ENCODE measurements around the gene SDHC.

SDHC gene

DNA sequence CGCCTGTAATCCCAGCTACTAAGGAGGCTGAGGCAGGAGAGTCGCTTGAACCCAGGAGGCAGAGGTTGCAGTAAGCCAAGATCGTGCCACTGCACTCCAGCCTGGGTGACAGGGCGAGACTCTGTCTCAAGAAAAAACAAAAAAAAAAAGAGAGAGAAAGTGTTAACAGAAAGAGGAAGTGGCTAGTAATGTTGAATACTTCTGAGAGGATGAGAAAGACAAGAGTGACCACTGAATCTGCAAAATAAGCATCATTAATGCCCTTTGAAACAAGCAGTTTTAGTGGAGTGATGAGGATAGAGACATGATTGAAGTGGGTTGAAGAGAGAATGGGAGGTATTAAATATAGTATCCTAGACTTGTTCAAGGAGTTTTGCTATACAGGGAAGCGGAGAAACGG, 16.1 kb upstream of the SDHC start:
- DNase-seq (ENCODE audit: low read depth), result no peak
- TF ChIP-seq CTCF (conservative IDR thresholded peaks at IDR 0.05; ENCODE audit: control insufficient read depth, insufficient read depth, low read depth, low read length), result no peak
- no peak overlapping the region for H3K4me3 ChIP-seq (ENCODE audit: control insufficient read depth, low read depth, low read length)

GRCh38 chr1:161299347-161299746, 14.8 kb upstream of the SDHC start:
- DNase-seq (ENCODE audit: low read depth), result no peak
- TF ChIP-seq CTCF (conservative IDR thresholded peaks at IDR 0.05; ENCODE audit: control insufficient read depth, insufficient read depth, low read depth, low read length), result no peak
- H3K4me3 ChIP-seq (ENCODE audit: control insufficient read depth, low read depth, low read length), result no peak overlapping the region

DNA sequence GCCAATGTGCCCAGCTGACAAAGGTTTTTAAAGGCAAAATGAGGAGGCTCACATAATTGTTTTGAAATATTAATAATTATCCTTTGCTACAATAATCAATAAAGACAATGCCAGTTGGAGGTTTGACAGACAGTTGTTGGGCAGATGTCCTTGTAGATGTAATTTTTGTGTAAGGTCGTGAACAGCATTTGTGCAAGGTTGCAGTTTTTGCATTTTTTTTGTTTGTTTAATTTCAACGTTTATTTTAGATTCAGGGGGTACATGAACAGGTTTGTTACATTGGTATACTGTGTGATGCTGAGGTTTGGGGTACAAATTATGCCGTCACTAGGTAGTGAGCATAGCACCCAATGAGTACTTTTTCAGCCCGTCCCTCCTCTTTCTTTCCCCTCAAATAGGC, 13.7 kb upstream of the SDHC start:
- TF ChIP-seq CTCF (conservative IDR thresholded peaks at IDR 0.05; ENCODE audit: control insufficient read depth, insufficient read depth, low read depth, low read length), result no peak
- H3K4me3 ChIP-seq (ENCODE audit: control insufficient read depth, low read depth, low read length), result no peak overlapping the region
- DNase-seq (ENCODE audit: low read depth), result no peak

GRCh38 chr1:161304927-161305866, 9.0 kb upstream of the SDHC start:
- no peak for DNase-seq (ENCODE audit: low read depth)
- peak overlapping the region; percentile 76 for H3K4me3 ChIP-seq (ENCODE audit: control insufficient read depth, low read depth, low read length)
- no peak for TF ChIP-seq CTCF (conservative IDR thresholded peaks at IDR 0.05; ENCODE audit: control insufficient read depth, insufficient read depth, low read depth, low read length)

DNA sequence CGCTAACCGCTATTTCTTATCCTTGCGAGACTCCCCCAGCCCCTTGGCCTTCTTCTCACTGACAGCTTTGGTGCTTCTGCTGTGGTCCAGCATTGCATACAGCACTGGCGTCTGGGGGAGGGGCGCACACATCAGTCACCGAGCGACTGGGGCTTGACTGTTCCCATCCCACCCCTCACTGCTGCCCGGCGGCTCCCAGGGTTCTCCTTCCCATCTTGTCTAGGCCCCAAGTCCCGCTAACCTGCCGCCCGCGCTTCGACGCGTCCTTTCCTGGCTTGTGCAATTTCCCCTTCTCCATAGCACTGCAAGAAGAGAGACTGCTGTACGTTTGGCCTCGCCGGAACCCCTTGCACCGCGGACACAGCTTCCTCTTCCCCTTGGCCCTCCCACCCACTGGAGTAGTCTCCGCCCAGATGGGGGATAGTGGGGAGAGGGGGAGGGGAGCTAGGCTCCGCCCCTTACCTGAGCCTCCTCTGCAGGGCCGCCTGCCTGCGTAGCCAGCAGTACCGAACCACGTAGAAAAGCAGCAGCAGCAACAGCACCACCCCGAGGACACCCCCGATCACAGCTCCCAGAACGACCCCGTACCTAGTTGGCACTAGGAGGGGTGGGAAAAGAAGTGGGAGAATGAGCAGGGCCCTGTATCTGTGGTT, 8.2 kb upstream of the SDHC start:
- peak; percentile 52 for DNase-seq (ENCODE audit: low read depth)
- peak overlapping the region; percentile 76 for H3K4me3 ChIP-seq (ENCODE audit: control insufficient read depth, low read depth, low read length)
- TF ChIP-seq CTCF (conservative IDR thresholded peaks at IDR 0.05; ENCODE audit: control insufficient read depth, insufficient read depth, low read depth, low read length), result peak; percentile 28

- peak; percentile 91 for DNase-seq (ENCODE audit: low read depth)
- no peak for TF ChIP-seq CTCF (conservative IDR thresholded peaks at IDR 0.05; ENCODE audit: control insufficient read depth, insufficient read depth, low read depth, low read length)
- no peak overlapping the region for H3K4me3 ChIP-seq (ENCODE audit: control insufficient read depth, low read depth, low read length)
Observed at GRCh38 chr1:161307230-161307768, 6.9 kb upstream of the SDHC start.

Measured in fibroblast of mammary gland (primary cell).